SH-SY5Y (cell line): ENCODE results near the gene RBFOX1.
A peak's percentile ranks its signal among the peaks of the same experiment; 100 is the strongest.

Experiments used
- GATA2 ChIP-seq: IDR thresholded peaks from 2 replicates; pipeline ENCODE4 v1.6.1; 2011; ENCODE audit warnings: mild to moderate bottlenecking, low read depth, low read length
- GATA3 ChIP-seq: IDR thresholded peaks from 2 replicates; pipeline ENCODE4 v1.6.1; 2011; ENCODE audit warnings: low read depth, mild to moderate bottlenecking, low read length, moderate library complexity

DNA sequence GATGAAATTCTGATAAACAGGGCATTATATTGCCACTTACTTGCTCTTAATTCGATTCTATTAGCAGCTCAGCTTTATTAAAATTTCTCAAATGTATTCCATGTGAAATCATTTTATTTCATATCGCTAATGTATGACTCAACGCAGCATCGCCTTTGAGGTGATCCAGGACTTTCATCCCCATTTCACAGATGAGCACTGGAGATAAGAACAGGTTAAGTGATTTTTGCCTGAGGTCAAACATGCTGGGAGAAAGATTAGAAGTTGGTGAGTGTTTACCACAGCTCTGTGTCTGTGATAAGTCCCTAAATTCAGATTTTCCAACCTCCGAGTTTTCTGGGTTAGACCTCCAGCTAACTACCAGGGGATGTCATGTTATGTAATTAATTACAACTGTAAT, 43.6 kb downstream of the RBFOX1 start:
- peak; percentile 55; the same call in 1 of the 2 replicates for TF ChIP-seq GATA3
- peak; percentile 58 for TF ChIP-seq GATA2
